ENCODE measurements around the gene ADGRL1.

DNA sequence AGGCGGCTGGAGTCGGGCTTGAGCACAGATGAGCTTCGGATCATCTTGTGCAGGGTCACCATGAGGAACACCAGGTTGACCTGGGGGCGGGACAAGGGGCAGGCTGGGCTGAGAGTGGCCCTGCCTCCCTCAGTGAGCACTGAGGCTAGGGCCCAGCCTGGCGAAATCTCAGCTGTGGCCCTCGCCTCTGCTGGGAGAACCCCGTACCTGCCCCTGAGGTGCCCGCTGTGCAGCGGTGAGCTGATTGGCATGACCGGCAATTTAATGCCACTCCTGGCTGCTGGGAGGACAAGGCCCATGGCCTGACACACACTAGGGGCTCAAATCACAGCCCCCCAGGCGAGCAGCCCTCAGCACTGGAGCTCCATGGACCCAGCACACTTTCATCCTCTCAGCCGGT lies 49.8 kb downstream of the ADGRL1 start:
- TF ChIP-seq, protein P1, sequence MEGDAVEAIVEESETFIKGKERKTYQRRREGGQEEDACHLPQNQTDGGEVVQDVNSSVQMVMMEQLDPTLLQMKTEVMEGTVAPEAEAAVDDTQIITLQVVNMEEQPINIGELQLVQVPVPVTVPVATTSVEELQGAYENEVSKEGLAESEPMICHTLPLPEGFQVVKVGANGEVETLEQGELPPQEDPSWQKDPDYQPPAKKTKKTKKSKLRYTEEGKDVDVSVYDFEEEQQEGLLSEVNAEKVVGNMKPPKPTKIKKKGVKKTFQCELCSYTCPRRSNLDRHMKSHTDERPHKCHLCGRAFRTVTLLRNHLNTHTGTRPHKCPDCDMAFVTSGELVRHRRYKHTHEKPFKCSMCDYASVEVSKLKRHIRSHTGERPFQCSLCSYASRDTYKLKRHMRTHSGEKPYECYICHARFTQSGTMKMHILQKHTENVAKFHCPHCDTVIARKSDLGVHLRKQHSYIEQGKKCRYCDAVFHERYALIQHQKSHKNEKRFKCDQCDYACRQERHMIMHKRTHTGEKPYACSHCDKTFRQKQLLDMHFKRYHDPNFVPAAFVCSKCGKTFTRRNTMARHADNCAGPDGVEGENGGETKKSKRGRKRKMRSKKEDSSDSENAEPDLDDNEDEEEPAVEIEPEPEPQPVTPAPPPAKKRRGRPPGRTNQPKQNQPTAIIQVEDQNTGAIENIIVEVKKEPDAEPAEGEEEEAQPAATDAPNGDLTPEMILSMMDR (conservative IDR thresholded peaks at IDR 0.05) = no peak
- TF ChIP-seq ZFX (IDR thresholded peaks at IDR 0.05) = no peak
